Smooth muscle cell (in vitro differentiated cells): ENCODE data around the gene ENDOV. TPM values are rescaled to one million over a fixed set of nuclear protein-coding genes. Genes with fewer than 3 reads are reported as not detected.

ENCODE experiments used
- DNase-seq: peaks from one replicate; lab custom pipeline; 2025; ENCODE audit not compliant: unreplicated experiment; lab: John Stamatoyannopoulos, UW
- H2AFZ ChIP-seq: fragments of 200-600 bp; sonication (generic); 2 replicates; pipeline ENCODE4 v1.6.0; 2016; ENCODE audit warnings: antibody characterized with exemption, low read depth, mild to moderate bottlenecking
- H3F3A ChIP-seq: fragments of 200-600 bp; sonication (generic); 2 replicates; pipeline ENCODE4 v1.6.0; 2017; ENCODE audit warnings: antibody characterized with exemption, low read depth
- H3K27ac ChIP-seq: fragments of 200-600 bp; sonication (generic); 2 replicates; pipeline ENCODE4 v1.5.1; 2016; ENCODE audit warnings: low read depth, mild to moderate bottlenecking
- H3K27me3 ChIP-seq: fragments of 200-600 bp; sonication (generic); 2 replicates; pipeline ENCODE4 v1.6.1; 2016; ENCODE audit warnings: low read depth, mild to moderate bottlenecking
- H3K36me3 ChIP-seq: fragments of 200-600 bp; sonication (generic); 2 replicates; pipeline ENCODE4 v1.5.1; 2016; ENCODE audit warnings: low read depth
- H3K4me1 ChIP-seq: fragments of 200-600 bp; sonication (generic); 2 replicates; pipeline ENCODE4 v1.5.1; 2016; ENCODE audit warnings: low read depth
- H3K4me2 ChIP-seq: fragments of 200-600 bp; sonication (generic); 2 replicates; pipeline ENCODE4 v1.6.0; 2016; ENCODE audit warnings: mild to moderate bottlenecking
- H3K4me3 ChIP-seq: fragments of 200-600 bp; sonication (generic); 2 replicates; pipeline ENCODE4 v1.5.1; 2016; ENCODE audit warnings: mild to moderate bottlenecking
- H3K79me2 ChIP-seq: fragments of 200-600 bp; sonication (generic); 2 replicates; pipeline ENCODE4 v1.6.0; 2016; ENCODE audit warnings: low read depth, mild to moderate bottlenecking
- H3K9ac ChIP-seq: fragments of 200-600 bp; sonication (generic); 2 replicates; pipeline ENCODE4 v1.6.0; 2016; ENCODE audit warnings: low read depth
- H3K9me3 ChIP-seq: fragments of 200-600 bp; sonication (generic); replicated peaks from 2 replicates; pipeline ENCODE4 v1.5.1; 2016; ENCODE audit warnings: low read depth
- H4K20me1 ChIP-seq: fragments of 200-600 bp; sonication (generic); 2 replicates; pipeline ENCODE4 v1.6.0; 2016; ENCODE audit warnings: low read depth
- CTCF ChIP-seq: fragments of 200-600 bp; sonication (generic); IDR thresholded peaks from 2 replicates; pipeline ENCODE4 v1.5.1; 2017; ENCODE audit warnings: borderline replicate concordance, mild to moderate bottlenecking, antibody characterized with exemption; ENCODE audit not compliant: insufficient read depth, poor library complexity, severe bottlenecking
- whole genome bisulfite sequencing: methylation state at CpG from one replicate; pipeline ENCODE4 v1.1.7; 2016; ENCODE audit warnings: low lambda C conversion rate; 5-methylcytosine and 5-hydroxymethylcytosine counted together
- polyA plus RNA-seq: library from polyadenylated mRNA; unstranded; fragments of >200 nt; fragmentation: Nextera tagmentation; extraction: Ambion mirVana; gene quantifications from 2 replicates; pipeline ENCODE4 v1.2.1, GENCODE V29; 2016
- total RNA-seq: library from RNA; depleted of rRNA; stranded (reverse); fragments of >200 nt; gene quantifications from 2 replicates; pipeline ENCODE4 v1.2.3, GENCODE V29; 2014

The ENDOV gene
- total and polyA plus RNA-seq, 2 experiments from 2014 or later, result 31.6 to 59.7 TPM

GRCh38 chr17:80380068-80380467 is 34.9 kb upstream of the ENDOV start:
- TF ChIP-seq CTCF, result no peak
- DNase-seq, result no peak
- Histone ChIP-seq H3F3A (no peaks in the 10 kb centered on the region), H3K79me2 (no peaks in the 10 kb centered on the region), H3K4me1 (no peaks in the 10 kb centered on the region), H2AFZ (no peak overlapping the region), H3K4me3 (no peak overlapping the region), H3K9me3 (no peaks in the 10 kb centered on the region), H3K9ac (no peak overlapping the region), H3K36me3 (peaks cover 3% of the 10 kb centered on the region), H3K27ac (no peak overlapping the region), H3K27me3 (no peaks in the 10 kb centered on the region), H4K20me1 (no peaks in the 10 kb centered on the region), H3K4me2 (no peak overlapping the region)
- 97% methylated on average over 6 of the region's 6 CpGs for WGBS

GRCh38 chr17:80380555-80381002 is 34.4 kb upstream of the ENDOV start:
- Histone ChIP-seq H3K27me3 (no peaks in the 10 kb centered on the region), H3F3A (no peaks in the 10 kb centered on the region), H3K4me1 (no peaks in the 10 kb centered on the region), H3K79me2 (no peaks in the 10 kb centered on the region), H3K9me3 (no peaks in the 10 kb centered on the region), H3K27ac (no peak overlapping the region), H3K36me3 (peaks cover 3% of the 10 kb centered on the region), H2AFZ (no peak overlapping the region), H4K20me1 (no peaks in the 10 kb centered on the region), H3K4me3 (no peak overlapping the region), H3K4me2 (no peak overlapping the region), H3K9ac (no peak overlapping the region)
- WGBS, result 93% methylated on average over 21 of the region's 21 CpGs
- no peak for TF ChIP-seq CTCF
- DNase-seq, result no peak

- no peak overlapping the region for H3K4me3 ChIP-seq
- H4K20me1 ChIP-seq, result no peaks in the 10 kb centered on the region
- no peaks in the 10 kb centered on the region for H3K4me1 ChIP-seq
- H3K27me3 ChIP-seq, result no peaks in the 10 kb centered on the region
- no peaks in the 10 kb centered on the region for H3F3A ChIP-seq
- peaks cover 3% of the 10 kb centered on the region for H3K36me3 ChIP-seq
- H2AFZ ChIP-seq, result no peak overlapping the region
- H3K4me2 ChIP-seq, result no peak overlapping the region
- H3K27ac ChIP-seq, result no peak overlapping the region
- WGBS, result 98% methylated on average over 18 of the region's 18 CpGs
- no peak for TF ChIP-seq CTCF
- no peak overlapping the region for H3K9ac ChIP-seq
- no peak for DNase-seq
- no peaks in the 10 kb centered on the region for H3K79me2 ChIP-seq
- no peaks in the 10 kb centered on the region for H3K9me3 ChIP-seq
Measured at GRCh38 chr17:80381416-80381923, 33.5 kb upstream of the ENDOV start.

GRCh38 chr17:80382446-80382845 is 32.5 kb upstream of the ENDOV start:
- no peak overlapping the region for H3K4me2 ChIP-seq
- H2AFZ ChIP-seq, result no peak overlapping the region
- no peaks in the 10 kb centered on the region for H3K27me3 ChIP-seq
- H3K4me1 ChIP-seq, result no peaks in the 10 kb centered on the region
- no peak for TF ChIP-seq CTCF
- no peak overlapping the region for H3K27ac ChIP-seq
- H3F3A ChIP-seq, result no peaks in the 10 kb centered on the region
- peaks cover 3% of the 10 kb centered on the region for H3K36me3 ChIP-seq
- H3K9me3 ChIP-seq, result no peaks in the 10 kb centered on the region
- WGBS, result 93% methylated on average over 3 of the region's 3 CpGs
- no peak overlapping the region for H3K4me3 ChIP-seq
- no peak for DNase-seq
- no peaks in the 10 kb centered on the region for H3K79me2 ChIP-seq
- H3K9ac ChIP-seq, result no peak overlapping the region
- no peaks in the 10 kb centered on the region for H4K20me1 ChIP-seq
